Mammary epithelial cell (primary cell): Measurements from ENCODE around the gene PTPRT.

Experiments used
- CTCF ChIP-seq, 2 donors: IDR thresholded peaks in 1 of 2; conservative IDR thresholded peaks in 1 of 2; 2 replicates each; pipeline ENCODE4 v1.5.1; 2011 to 2012; ENCODE audit warnings: inconsistent platforms in 2 of 2, low read length in 2 of 2, mild to moderate bottlenecking in 2 of 2, control low read depth in 1 of 2, low read depth in 1 of 2; ENCODE audit not compliant: insufficient read depth in 1 of 2; ENCODE audit errors: extremely low read depth in 1 of 2
- EZH2 ChIP-seq: IDR thresholded peaks from 2 replicates; pipeline ENCODE4 v1.6.1; 2012; ENCODE audit warnings: low read length, inconsistent platforms, borderline replicate concordance

GRCh38 chr20:42572320-42573016, 617.2 kb downstream of the PTPRT start:
- no peak for TF ChIP-seq EZH2
- no peak for TF ChIP-seq CTCF (conservative IDR thresholded peaks at IDR 0.05 in 1 of 2, IDR thresholded peaks at IDR 0.05 in 1 of 2; ENCODE audit: extremely low read depth in 1 of 2, insufficient read depth in 1 of 2, low read depth in 1 of 2, low read length in 2 of 2)
